NCI-H460 (cell line): ENCODE results near the gene PITRM1. TPM values are rescaled to one million over a fixed set of nuclear protein-coding genes. Genes with fewer than 3 reads are reported as not detected.

Experiments
- DNase-seq: peaks from one replicate; pipeline ENCODE4 v3.0.0-alpha.2; 2016; ENCODE audit warnings: low read depth; ENCODE audit errors: extremely low read depth
- total RNA-seq: library from RNA; depleted of rRNA; stranded (reverse); fragments of >200 nt; shearing (Covaris generic); gene quantifications from 2 replicates; pipeline ENCODE4 v1.2.3, GENCODE V29; 2014

PITRM1 gene
- total RNA-seq, 1 experiment from 2014 or later, result 49.5 TPM

DNA sequence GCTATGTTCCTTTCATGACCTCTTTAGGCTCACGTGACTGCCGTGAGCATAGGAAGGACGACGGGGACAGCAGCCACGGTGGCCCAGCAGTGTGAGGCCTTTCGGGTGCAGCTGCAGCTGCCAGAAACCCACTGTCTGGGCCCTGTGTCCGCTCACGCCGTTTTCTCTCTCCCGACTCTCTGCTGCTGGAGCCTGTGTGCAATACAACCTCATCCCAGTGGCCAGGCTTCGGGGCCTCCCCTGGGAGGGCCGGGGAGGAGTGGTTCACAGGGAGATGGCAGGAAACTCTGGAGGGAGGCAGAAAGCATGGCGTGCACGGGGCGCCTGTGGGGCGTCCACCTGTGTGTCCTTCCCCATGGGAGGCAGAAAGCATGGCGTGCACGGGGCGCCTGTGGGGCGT is 66.7 kb downstream of the PITRM1 start:
- DNase-seq, result peak; percentile 34

DNA sequence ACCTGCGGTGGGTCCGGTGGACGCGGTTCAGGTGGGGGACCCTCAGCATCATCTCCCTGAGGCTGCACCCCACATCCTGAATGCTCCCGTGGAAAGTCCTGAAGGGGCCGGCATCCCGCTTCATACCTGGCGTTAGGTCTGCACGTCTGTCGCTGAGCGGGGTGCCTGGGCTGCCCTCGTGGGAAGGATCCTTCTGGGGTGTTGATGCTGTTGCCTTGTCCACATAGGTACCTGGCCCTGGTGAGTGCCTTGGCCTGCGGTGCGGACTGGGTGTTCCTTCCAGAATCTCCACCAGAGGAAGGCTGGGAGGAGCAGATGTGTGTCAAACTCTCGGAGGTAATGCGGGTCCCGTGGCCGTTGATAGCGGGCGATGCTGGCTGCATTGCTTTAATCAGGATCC is 67.4 kb downstream of the PITRM1 start:
- DNase-seq, result no peak

DNA sequence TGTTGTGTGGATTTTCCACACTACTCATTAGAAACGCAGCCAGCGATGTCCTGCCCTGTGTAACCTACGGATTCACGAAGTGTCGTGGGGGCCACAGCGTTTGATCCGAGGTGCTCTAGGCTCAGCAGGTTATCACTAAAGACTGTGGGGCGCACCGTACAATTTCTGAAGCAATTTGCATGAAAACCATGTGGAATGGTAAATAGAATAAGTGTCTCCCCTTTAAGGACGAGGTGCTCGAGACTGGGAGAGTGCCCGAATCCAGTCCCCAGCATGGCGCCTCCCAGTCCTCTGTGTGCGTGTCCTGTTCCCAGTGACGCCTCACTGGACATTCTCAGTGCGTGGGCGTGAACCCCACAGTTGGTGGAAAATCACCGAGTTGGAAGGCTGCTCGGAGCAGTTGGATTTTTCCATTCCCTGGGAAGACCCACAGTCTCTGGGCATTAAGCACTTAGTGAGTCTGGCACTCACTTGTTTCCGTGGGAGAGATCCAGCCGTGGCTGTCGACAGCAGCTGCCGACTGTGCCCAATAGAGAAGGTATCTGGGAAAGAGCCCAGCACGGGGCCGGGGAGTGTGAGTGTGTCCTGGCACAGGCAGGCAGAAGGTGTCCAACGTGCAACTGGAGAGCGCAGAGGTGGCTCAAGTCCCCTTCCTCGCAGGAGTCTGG is 68.2 kb downstream of the PITRM1 start:
- no peak for DNase-seq

DNA sequence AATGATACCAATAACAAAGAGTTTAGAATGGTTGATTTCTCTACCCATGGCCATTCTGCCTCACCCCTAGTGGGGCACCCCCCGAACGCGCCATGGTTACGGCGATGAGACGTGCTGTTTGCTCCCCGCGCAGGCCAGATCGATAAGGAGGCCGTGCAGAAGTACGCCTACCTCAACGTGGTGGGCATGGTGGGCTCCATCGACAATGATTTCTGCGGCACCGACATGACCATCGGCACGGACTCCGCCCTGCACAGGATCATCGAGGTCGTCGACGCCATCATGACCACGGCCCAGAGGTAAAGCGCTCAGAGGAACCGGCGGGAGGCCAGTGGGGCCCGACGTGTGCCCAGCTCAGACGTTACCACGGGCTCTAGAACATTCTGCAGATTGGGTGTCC is 68.9 kb downstream of the PITRM1 start:
- DNase-seq, result no peak

DNA sequence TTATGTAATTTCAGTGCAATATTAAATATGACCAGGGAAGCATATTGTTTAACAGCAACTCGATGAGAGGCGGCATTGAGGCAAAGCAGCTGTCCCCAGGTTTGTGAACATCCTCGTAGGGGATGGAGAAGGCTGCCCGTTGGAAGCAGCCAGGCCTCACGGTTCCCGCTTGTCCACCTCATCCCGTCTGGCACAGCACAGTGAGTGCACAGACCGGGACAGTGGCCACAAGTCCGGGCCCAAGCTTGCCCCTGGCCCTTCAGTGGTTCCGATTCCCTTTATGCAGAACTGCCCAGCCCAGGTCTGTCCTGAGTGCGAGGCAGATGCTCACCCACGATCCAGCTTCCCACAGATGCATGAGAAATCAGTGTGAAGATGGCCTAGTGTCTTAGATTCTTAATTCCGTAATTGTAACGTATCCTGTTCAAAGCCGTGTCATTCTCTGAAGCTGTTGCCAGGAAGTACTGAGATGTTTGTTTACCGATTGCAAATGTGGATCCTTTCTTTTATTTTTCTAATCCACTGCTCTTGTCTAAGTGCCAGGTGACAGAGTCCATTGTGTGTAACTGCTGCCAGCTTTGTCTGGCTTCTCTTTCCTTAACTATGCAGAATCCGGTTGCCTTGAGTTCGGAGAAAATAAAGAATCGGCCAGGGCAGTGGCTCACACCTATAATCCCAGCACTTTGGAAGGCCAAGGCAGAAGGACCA is 69.7 kb downstream of the PITRM1 start:
- DNase-seq, result no peak

DNA sequence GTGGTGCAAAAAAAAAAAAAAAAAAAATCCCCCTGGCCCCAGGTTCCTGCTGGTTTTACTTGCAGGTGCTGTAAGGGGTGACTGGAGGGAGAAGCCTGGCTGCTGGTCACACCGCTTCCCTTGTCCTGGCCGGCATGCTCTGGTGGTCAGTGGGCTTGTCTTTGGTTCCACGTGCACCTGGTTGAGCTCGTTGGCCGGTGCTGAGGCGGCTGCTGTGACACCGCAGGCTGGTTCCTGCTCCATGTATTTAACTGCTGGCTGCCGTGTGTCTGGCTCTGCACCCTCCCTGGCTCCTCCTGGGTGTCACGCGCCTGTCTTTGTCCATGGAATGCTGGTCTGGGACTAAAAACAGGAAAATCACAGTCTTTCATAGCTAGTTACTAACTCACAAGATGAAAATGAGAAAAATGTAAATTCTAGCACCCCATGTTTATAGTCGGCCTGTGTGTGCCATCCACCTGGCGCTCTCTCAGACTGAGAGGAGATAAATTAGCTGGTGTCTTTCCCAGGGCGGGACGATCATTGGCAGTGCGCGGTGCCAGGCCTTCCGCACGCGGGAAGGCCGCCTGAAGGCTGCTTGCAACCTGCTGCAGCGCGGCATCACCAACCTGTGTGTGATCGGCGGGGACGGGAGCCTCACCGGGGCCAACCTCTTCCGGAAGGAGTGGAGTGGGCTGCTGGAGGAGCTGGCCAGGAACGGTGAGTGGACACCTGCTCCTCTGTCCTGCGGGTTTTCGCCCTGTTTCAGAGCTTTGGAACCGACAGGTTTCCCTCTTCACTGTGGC is 71.5 kb downstream of the PITRM1 start:
- DNase-seq, result no peak

DNA sequence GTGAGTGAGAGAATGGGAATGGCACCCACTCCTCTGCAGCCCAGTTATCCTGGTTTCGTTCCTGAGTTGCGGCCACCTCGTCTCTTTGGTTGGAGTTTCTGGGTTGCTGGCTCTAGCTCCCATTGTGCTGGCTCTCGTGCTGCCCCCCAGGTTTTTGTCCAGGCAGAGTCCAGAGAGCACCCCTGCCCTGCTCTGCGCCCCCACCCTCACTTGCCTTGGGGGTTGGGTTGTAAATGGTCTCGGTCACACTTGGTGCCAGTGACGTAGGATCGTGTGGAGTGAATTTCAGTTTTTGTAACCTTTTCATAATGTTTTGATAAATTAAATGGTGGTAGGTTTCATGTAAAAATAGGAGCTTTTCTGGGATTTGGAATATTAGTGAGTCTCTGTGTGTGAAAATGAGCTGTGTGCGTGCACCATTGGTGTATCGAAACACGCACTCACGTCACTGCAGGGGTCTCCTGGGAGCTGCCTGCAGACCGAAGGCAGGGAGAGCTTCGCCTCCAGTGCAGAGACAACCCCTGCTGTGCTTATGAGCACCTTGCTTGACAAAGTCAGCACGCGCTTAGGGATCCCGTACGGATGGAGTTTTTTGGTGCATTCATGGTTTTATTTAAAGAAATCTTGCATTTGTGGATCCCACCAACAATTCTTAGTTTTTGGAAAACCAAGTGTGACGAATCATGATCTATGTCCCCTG is 72.3 kb downstream of the PITRM1 start:
- no peak for DNase-seq

DNA sequence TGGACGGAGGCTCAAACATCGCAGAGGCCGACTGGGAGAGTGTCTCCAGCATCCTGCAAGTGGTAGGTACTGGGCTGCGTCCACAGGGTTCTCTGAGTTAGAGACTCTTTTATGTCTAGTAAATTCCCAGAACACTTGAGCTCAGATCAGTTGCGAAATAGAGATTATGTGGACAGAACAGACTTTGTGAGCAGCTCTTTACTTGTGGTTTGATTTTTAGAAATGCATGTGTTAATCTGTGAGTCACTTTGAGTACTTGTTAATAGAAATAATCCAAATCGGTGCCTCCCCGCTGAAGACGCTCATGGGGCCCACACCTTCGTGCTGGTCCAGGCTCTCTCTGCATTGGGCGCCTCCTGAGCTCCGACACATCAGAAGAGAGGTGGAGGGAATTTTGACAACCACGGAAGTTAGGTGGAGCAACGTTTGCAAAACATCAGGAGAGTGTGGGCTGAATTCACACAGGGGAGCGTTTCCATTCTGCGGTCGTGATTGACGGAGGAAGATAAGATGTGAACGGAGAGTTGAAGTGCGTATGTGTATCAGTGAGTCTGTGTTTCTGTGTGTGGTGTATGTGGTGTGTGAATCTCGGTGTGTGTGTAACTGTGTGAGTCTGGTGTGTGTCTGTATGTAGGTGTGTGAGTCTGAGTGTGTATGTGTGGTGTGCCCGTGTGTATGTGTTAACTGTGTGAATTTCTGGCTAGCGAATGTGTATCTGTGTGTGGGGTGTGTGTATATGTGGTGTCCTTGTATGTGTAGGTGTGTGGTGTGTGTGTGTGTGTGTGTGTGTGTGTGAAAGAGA is 73.1 kb downstream of the PITRM1 start:
- no peak for DNase-seq

DNA sequence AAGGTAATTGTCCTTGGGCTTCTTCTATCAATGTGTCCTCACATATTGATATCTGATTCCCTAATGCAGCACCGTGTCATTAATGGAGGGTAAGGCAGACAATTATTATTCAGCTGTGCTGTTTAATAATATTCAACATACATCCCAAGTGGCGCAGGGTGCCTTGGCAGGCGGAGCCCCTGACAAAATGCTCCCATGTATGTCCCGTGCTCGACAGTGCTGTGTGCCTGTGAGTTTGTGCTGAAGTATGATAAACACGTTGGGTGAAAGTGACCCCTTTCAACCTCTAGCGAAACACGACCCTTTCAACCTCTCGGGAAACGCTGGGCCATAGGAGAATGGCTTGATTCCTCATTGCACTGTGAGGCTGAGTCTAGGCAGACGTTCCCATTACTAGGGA is 73.9 kb downstream of the PITRM1 start:
- no peak for DNase-seq

DNA sequence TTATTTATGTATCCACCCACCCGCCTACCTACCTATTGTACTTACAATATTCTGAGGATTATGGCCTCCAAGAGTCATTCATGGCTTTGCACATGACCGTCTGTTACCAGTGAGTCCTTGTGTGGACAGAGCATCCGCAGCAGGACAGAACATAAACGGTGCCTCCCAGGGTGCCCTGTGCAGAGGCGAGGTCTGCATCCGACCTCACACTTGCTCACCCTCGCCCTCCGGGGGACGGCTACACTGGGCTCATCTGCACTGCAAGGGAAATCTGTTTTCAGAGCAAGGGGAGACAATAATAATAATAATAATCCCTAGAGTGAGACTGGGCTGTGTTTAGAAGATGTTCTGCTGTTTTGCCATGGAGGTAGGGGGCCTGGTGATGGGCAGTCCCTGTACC is 75.4 kb downstream of the PITRM1 start:
- no peak for DNase-seq

DNA sequence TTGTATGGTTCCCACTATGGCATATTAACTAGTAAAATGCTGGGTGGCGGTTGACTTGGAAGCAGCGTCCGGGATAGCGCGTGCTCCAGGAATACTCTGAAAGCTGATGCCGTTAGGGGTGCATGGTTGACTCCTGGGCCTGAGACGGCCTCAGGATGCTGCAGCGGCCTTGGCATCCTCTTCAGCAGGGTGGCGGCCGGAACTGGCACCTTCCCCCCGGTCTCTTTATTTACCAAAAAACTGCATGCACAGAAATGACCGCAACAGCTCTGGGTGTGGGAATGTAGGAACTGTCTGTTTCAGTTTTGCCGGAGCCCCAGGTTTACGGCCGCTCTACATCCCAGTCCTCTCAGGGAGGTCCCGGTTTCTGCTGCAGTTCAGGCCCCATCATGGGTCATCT is 76.4 kb downstream of the PITRM1 start:
- peak; percentile 38 for DNase-seq

DNA sequence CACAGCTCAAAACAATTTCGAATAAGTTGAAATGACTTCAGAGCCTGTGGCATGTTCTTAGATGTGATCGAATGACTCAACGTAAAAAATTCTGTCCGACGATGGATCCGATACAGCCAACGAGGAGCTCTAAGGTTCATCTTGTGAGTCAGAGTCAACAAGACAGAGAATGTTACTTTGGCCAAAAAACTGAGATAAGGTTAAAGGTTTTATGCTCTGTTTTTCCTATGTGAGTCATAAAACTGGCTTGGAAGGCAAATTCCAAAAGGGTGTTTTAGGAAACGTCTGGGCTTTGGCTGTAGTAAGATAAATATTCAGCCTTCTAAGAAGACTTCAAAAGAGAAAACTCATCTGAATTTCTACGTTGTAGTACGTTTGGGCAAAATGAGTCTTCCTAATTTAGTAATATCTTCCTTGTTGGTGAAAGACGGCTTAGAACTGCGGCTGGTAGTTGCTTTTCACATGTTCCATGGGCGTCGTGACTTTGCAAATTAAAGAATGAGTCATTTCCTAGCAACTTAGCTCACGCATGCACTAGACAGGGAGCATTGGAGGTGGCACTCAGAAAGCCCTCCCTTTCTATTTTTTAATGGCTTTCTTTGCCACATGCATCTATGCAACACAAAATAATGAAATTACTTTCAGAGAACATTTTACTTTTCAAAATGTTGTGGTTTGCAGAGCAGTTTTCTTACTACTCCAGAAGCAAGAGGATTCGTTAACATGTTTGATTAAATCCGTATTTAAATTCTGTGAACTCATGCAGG is 77.0 kb downstream of the PITRM1 start:
- peak; percentile 92 for DNase-seq

DNA sequence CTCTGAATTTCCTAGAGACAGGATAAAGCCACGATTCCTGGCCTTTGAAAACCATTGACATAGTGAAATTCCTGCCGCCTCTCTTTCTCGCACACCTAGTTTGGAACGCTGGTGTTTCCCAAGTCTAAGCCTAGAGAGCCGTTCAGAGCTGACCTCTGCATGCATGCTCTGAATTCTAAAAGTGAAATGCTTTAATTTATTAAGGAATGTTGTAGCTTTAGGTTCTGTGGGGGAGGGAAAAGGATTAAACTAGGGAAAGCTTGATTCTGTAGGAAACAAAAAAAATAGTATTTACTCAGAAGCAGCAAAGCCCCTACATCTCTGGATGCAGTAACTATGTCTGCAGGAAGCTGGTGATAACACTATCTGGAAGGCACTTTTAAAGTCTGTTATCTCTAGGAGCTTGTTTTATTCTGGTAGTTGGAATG is 78.0 kb downstream of the PITRM1 start:
- DNase-seq, result no peak

DNA sequence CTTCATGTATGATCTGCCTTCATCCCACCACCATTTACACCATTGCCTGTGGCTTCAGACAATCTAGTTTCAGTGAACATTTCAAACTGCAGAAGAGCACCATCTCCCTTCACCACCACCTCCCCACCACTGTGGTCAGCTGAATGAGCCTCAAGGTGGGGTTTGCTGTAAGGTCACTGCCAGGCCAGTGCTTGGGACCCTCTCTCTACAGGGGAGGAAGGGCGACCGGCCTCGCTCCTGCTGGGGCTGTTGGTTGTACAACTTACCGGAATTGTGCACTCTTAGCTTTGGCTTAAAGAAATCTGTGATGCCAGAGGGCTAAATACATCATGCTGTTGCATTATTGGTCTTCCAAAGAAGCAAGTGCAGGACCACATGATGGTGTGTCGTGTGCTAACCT is 78.6 kb downstream of the PITRM1 start:
- no peak for DNase-seq

DNA sequence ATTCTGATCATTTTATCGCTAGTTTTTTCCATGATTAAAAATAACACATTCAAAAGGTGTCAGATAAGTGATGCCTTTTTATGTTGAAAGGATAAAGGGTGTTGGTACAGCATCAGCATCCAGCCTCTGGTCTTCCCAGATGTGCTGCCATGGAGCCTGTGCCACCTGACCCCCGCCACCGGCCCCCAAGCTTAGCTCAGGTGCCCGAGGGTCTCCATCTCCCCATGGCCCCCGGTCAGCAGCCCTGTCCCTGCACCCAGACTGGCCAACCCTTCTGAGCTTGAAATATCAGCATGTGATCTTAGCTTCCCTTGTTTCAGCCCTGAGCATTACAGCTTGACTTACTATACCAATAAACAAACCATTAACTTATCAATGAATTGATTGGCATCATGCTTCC is 80.7 kb downstream of the PITRM1 start:
- DNase-seq, result no peak

DNA sequence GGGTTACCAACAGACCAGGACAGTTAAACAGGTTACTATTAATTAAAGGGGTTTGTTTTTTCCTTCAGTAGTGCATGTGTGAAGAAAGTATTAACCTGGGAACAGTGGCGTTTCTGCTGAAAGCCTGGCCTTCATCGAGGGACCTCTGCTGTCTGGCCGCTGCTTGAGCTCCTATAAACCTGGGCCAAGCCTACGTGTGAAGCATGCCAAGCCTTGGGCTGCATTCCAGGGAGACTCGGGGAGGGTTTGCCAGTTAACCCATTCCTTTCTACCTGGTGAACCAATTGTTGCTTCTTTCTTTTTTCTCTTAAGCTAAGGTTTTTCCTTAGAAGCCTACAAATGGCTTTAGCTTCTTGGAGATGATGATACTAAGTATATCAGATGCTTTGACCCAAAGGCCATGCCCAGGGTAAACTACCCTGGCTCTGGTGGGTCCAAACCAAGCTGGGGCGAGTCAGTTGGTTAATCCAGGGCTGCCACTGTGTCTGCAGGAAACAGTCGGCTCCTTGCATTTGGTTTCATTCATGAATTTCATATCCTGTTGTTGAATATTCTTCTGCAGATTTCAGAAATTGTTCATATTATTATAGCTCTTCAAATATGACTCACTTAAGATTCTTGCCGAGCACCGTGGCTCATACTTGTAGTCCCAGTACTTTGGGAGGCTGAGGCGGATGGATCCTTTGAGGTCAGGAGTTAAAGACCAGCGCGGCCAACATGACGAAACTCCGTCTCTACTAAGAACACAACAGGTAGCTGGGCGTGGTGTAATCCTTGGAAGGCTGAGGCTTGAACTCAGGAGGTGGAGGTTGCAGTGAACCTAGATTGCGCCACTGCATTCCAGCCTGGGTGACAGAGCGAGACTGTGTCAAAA is 81.4 kb downstream of the PITRM1 start:
- DNase-seq, result no peak

DNA sequence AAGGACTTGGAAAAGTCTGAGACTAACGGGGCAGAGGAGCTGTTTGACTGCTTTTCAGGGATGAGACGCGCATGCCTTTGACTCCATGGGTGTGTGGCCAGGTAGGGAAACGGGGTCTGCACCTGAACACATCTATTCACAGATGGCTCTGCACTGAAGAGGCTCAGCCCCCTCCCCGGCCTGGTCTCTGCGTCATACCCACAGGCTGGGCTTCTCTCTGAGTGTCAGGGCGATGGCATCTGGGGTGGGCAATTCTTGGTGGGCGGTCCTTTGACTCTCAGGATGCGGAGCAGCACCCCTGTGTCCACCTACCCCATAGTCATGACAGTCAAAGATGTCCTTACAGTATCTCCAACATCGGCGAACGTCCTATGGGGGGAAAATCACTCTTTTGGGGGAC is 82.2 kb downstream of the PITRM1 start:
- no peak for DNase-seq
